Natural killer cell (primary cell): ENCODE measurements around the gene PGLYRP4. TPM values are rescaled to one million over a fixed set of nuclear protein-coding genes. Genes with fewer than 3 reads are reported as not detected.

ENCODE experiments used
- ATAC-seq, 3 donors: fragments of 150-1000 bp in 2 of 3; fragments of 200-7000 bp in 1 of 3; cut with Tn5 transposase; 1 replicate in 1 of 3; 2 replicates in 2 of 3; pipeline ENCODE4 v1.10.0; 2021; ENCODE audit warnings: mild to moderate bottlenecking in 2 of 3, moderate library complexity in 2 of 3
- DNase-seq, 2 donors: peaks; one replicate each; pipeline versions ENCODE4 v3.0.0 to v3.0.0-alpha.2; 2013 to 2021; ENCODE audit warnings: mixed read lengths in 1 of 2
- H3K27ac ChIP-seq: one replicate; pipeline ENCODE4 v1.5.1; 2013; ENCODE audit warnings: mild to moderate bottlenecking, low read length
- H3K27me3 ChIP-seq: one replicate; pipeline ENCODE4 v1.6.1; 2013; ENCODE audit warnings: low read length; ENCODE audit not compliant: control insufficient read depth, insufficient read depth
- H3K36me3 ChIP-seq: one replicate; pipeline ENCODE4 v1.6.1; 2013; ENCODE audit warnings: low read length; ENCODE audit not compliant: control insufficient read depth, insufficient read depth
- H3K4me1 ChIP-seq: one replicate; pipeline ENCODE4 v1.6.1; 2013; ENCODE audit warnings: low read length; ENCODE audit not compliant: control insufficient read depth, insufficient read depth
- H3K4me3 ChIP-seq: one replicate; pipeline ENCODE4 v1.5.1; 2013; ENCODE audit warnings: low read length
- H3K9me3 ChIP-seq: one replicate; pipeline ENCODE4 v1.6.1; 2013; ENCODE audit warnings: low read length; ENCODE audit not compliant: control insufficient read depth, insufficient read depth
- H3K27ac Mint-ChIP-seq, 2 donors: one replicate each; pipeline ENCODE4 v1.8.0; 2022; ENCODE audit warnings: mild to moderate bottlenecking in 2 of 2, mixed read lengths in 2 of 2, moderate library complexity in 1 of 2
- H3K27me3 Mint-ChIP-seq, 2 donors: one replicate each; pipeline ENCODE4 v1.8.0; 2022; ENCODE audit warnings: low read depth in 2 of 2, mixed read lengths in 2 of 2
- H3K36me3 Mint-ChIP-seq: one replicate; pipeline ENCODE4 v1.8.0; 2022; ENCODE audit warnings: mixed read lengths
- H3K4me1 Mint-ChIP-seq, 2 donors: one replicate each; pipeline ENCODE4 v1.8.0; 2022; ENCODE audit warnings: mixed read lengths in 2 of 2
- H3K4me3 Mint-ChIP-seq: one replicate; pipeline ENCODE4 v1.8.0; 2022; ENCODE audit warnings: mild to moderate bottlenecking, moderate library complexity, mixed read lengths
- H3K9me3 Mint-ChIP-seq, 2 donors: one replicate each; pipeline ENCODE4 v1.8.0; 2022; ENCODE audit warnings: mixed read lengths in 2 of 2
- CTCF ChIP-seq: fragments of 200-600 bp; IDR thresholded peaks from one replicate; pipeline ENCODE4 v1.8.0; 2022; ENCODE audit warnings: antibody characterized with exemption
- WGBS: methylation state at CpG from one replicate; pipeline ENCODE4 v1.1.7; 2013; ENCODE audit warnings: missing lambda C conversion rate; ENCODE audit not compliant: insufficient coverage; 5-methylcytosine and 5-hydroxymethylcytosine counted together
- intact Hi-C: fragments of 100-400 bp; cut with micrococcal nuclease; formaldehyde crosslinking; loops from one replicate; pipeline ENCODE4 v1.14.2; 2022
- total RNA-seq, 4 donors: library from RNA; stranded (reverse); fragments of 120-200 nt in 1 of 4; gene quantifications; one replicate each; pipeline versions ENCODE4 v1.2.3 to v1.2.4, GENCODE V29; 2013 to 2022

PGLYRP4 gene
- total RNA-seq, 3 donors from 2014 or later (not counting 1 experiment from before 2014, with no cell fraction given): not detected

GRCh38 chr1:153341431-153341934 is 7.2 kb downstream of the PGLYRP4 start:
- H3K9me3 ChIP-seq: no peaks in the 10 kb centered on the region
- TF ChIP-seq CTCF: no peak
- Mint-ChIP-seq H3K27me3 (peaks cover 40 to 52% of the 10 kb centered on the region in 2 donors), H3K27ac (no peak overlapping the region), H3K9me3 (no peaks in the 10 kb centered on the region), H3K4me3 (no peak overlapping the region), H3K4me1 (peaks cover 11 to 16% of the 10 kb centered on the region in 2 donors), H3K36me3 (no peaks in the 10 kb centered on the region)
- no peak overlapping the region for H3K27ac ChIP-seq
- no peaks in the 10 kb centered on the region for H3K36me3 ChIP-seq
- DNase-seq: no peak
- no peak for ATAC-seq
- H3K4me1 ChIP-seq: peaks cover 28% of the 10 kb centered on the region
- intact Hi-C loops: no loop called here
- H3K27me3 ChIP-seq: peaks cover 5% of the 10 kb centered on the region
- WGBS: 91% methylated on average over 4 of the region's 4 CpGs
- H3K4me3 ChIP-seq: no peak overlapping the region

GRCh38 chr1:153340356-153340755 is 8.3 kb downstream of the PGLYRP4 start:
- 87% methylated on average over 10 of the region's 10 CpGs for WGBS
- H3K4me1 ChIP-seq: peaks cover 17% of the 10 kb centered on the region
- H3K9me3 ChIP-seq: no peaks in the 10 kb centered on the region
- Mint-ChIP-seq H3K4me3 (no peak overlapping the region), H3K4me1 (peaks cover under 1 to 4% of the 10 kb centered on the region in 2 donors), H3K36me3 (no peaks in the 10 kb centered on the region), H3K27ac (no peak overlapping the region), H3K27me3 (peaks cover 28 to 42% of the 10 kb centered on the region in 2 donors), H3K9me3 (no peaks in the 10 kb centered on the region)
- H3K27me3 ChIP-seq: no peaks in the 10 kb centered on the region
- TF ChIP-seq CTCF: no peak
- DNase-seq (no peak), ATAC-seq (no peak)
- intact Hi-C loops: no loop called here
- no peak overlapping the region for H3K4me3 ChIP-seq
- H3K36me3 ChIP-seq: no peaks in the 10 kb centered on the region
- H3K27ac ChIP-seq: no peak overlapping the region

- DNase-seq: peak in 1 of 2 donors; percentile 25
- no peaks in the 10 kb centered on the region for H3K36me3 Mint-ChIP-seq
- no peak for ATAC-seq
- H3K4me3 Mint-ChIP-seq: no peak overlapping the region
- H3K27ac ChIP-seq: no peak overlapping the region
- H3K4me1 Mint-ChIP-seq: peaks cover 0 to 4% of the 10 kb centered on the region in 2 donors
- intact Hi-C loops: no loop called here
- peaks cover 33 to 40% of the 10 kb centered on the region in 2 donors for H3K27me3 Mint-ChIP-seq
- H3K27me3 ChIP-seq: no peaks in the 10 kb centered on the region
- no peak overlapping the region for H3K27ac Mint-ChIP-seq
- no peak overlapping the region for H3K4me3 ChIP-seq
- 10% methylated on average over 6 of the region's 6 CpGs for WGBS
- no peaks in the 10 kb centered on the region for H3K9me3 ChIP-seq
- H3K4me1 ChIP-seq: peaks cover 12% of the 10 kb centered on the region
- no peak for TF ChIP-seq CTCF
- no peaks in the 10 kb centered on the region for H3K36me3 ChIP-seq
- H3K9me3 Mint-ChIP-seq: no peaks in the 10 kb centered on the region
These were observed 8.8 kb downstream of the PGLYRP4 start for GRCh38 chr1:153339802-153340201.
